GM12891 (cell line): ENCODE measurements around the gene TRIM37.

Experiments
- PAX5 ChIP-seq: IDR thresholded peaks from 2 replicates; pipeline ENCODE4 v1.6.1; 2011; ENCODE audit warnings: low read length, moderate library complexity, mild to moderate bottlenecking; ENCODE audit not compliant: insufficient read depth, severe bottlenecking
- POLR2A ChIP-seq: IDR thresholded peaks from 2 replicates; pipeline ENCODE4 v1.6.1; 2011; ENCODE audit warnings: low read depth, low read length, control low read depth
- POLR2AphosphoS5 ChIP-seq: IDR thresholded peaks from 2 replicates; pipeline ENCODE4 v1.6.1; 2011; ENCODE audit warnings: low read depth, low read length, control low read depth
- POU2F2 ChIP-seq: IDR thresholded peaks from 2 replicates; pipeline ENCODE4 v1.6.1; 2011; ENCODE audit warnings: low read depth, mild to moderate bottlenecking, control low read depth, low read length, moderate library complexity
- SPI1 ChIP-seq: IDR thresholded peaks from 2 replicates; pipeline ENCODE4 v1.6.1; 2011; ENCODE audit warnings: low read depth, low read length, control low read depth
- TAF1 ChIP-seq: IDR thresholded peaks from 2 replicates; pipeline ENCODE4 v1.6.1; 2011; ENCODE audit warnings: low read depth, low read length, control low read depth

- TF ChIP-seq SPI1 (no peak), POLR2AphosphoS5 (no peak), POLR2A (no peak), TAF1 (no peak), POU2F2 (no peak), PAX5 (no peak)
Observed at GRCh38 chr17:58982626-58983025, 124.1 kb downstream of the TRIM37 start.
